ENCODE results near the gene ITPR1. TPM values are rescaled to one million over a fixed set of nuclear protein-coding genes. Genes with fewer than 3 reads are reported as not detected.

Gene ITPR1
- total RNA-seq, 2 donors from 2014 or later: 5.9 TPM

DNA sequence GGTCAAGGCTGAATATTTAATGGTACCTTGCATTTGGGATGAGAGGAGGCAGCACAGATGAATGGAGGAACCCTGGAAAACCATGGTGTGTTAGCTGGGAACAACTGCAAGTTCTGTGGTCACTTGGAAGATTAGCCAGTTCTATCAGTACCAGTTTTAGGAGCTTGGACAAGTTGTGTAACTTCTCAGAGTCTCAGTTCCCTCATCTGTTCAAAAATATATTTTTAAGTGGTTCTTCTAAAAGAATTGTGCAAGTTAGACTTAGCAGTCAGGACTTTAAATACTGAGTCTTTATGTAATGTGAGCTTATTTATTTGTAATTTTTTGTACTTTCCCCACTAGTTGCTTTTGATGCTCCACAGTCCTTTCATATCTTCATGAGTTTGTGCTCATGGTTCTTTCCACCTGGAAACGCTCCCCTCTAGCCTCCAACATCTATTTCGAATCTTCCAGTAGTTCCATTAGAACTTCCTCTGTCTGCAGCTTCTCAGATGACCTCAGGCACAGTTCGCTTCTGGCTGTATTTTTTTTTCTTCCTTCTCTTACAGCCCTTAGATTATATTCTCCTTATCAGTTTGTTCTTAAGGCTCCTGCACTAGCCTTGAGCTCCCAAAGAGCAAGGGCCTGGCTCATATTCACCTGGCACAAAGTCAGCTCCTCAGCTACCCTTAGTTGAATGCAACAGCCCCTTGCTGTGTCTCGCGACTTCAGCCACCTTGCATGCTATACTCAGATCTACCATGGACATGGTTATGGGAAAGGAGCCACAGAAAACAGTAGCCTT is 27.1 kb downstream of the ITPR1 start:
- no peaks in the 10 kb centered on the region for H3K36me3 Mint-ChIP-seq (ENCODE audit: low read depth)
- H3K27me3 Mint-ChIP-seq (ENCODE audit: insufficient read depth): peaks cover 4% of the 10 kb centered on the region
- H3K27ac Mint-ChIP-seq: no peak overlapping the region
- 95 to 98% methylated on average over 3 to 5 of the region's 5 CpGs for whole genome bisulfite sequencing, 2 experiments (ENCODE audit: insufficient coverage in 1 of 2, insufficient read length in 1 of 2)
- no peak overlapping the region for H3K4me3 Mint-ChIP-seq
- TF ChIP-seq, protein P1, sequence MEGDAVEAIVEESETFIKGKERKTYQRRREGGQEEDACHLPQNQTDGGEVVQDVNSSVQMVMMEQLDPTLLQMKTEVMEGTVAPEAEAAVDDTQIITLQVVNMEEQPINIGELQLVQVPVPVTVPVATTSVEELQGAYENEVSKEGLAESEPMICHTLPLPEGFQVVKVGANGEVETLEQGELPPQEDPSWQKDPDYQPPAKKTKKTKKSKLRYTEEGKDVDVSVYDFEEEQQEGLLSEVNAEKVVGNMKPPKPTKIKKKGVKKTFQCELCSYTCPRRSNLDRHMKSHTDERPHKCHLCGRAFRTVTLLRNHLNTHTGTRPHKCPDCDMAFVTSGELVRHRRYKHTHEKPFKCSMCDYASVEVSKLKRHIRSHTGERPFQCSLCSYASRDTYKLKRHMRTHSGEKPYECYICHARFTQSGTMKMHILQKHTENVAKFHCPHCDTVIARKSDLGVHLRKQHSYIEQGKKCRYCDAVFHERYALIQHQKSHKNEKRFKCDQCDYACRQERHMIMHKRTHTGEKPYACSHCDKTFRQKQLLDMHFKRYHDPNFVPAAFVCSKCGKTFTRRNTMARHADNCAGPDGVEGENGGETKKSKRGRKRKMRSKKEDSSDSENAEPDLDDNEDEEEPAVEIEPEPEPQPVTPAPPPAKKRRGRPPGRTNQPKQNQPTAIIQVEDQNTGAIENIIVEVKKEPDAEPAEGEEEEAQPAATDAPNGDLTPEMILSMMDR (conservative IDR thresholded peaks at IDR 0.05): no peak
- Histone ChIP-seq H3K27ac (ENCODE audit: low read depth, low read length) (no peak overlapping the region), H3K36me3 (ENCODE audit: control insufficient read depth, insufficient read depth, low read length) (no peaks in the 10 kb centered on the region), H3K9me3 (ENCODE audit: control insufficient read depth, low read length) (no peaks in the 10 kb centered on the region), H3K4me1 (ENCODE audit: control insufficient read depth, insufficient read depth, low read length) (no peaks in the 10 kb centered on the region), H3K9ac (ENCODE audit: extremely low read depth, low read length, poor library complexity, severe bottlenecking) (no peak overlapping the region), H3K4me3 (ENCODE audit: low read length) (no peak overlapping the region), H3K27me3 (ENCODE audit: control insufficient read depth, insufficient read depth, low read length, poor library complexity, severe bottlenecking) (no peaks in the 10 kb centered on the region)
- peaks cover 11% of the 10 kb centered on the region for H3K4me1 Mint-ChIP-seq
- DNase-seq: no peak
- no peaks in the 10 kb centered on the region for H3K9me3 Mint-ChIP-seq

- Histone ChIP-seq H3K9me3 (ENCODE audit: control insufficient read depth, low read length) (no peaks in the 10 kb centered on the region), H3K27me3 (ENCODE audit: control insufficient read depth, insufficient read depth, low read length, poor library complexity, severe bottlenecking) (no peaks in the 10 kb centered on the region), H3K36me3 (ENCODE audit: control insufficient read depth, insufficient read depth, low read length) (no peaks in the 10 kb centered on the region), H3K4me3 (ENCODE audit: low read length) (no peak overlapping the region), H3K27ac (ENCODE audit: low read depth, low read length) (no peak overlapping the region), H3K4me1 (ENCODE audit: control insufficient read depth, insufficient read depth, low read length) (no peaks in the 10 kb centered on the region), H3K9ac (ENCODE audit: extremely low read depth, low read length, poor library complexity, severe bottlenecking) (no peak overlapping the region)
- Mint-ChIP-seq H3K36me3 (ENCODE audit: low read depth) (no peaks in the 10 kb centered on the region), H3K27me3 (ENCODE audit: insufficient read depth) (peaks cover 4% of the 10 kb centered on the region), H3K4me1 (peaks cover 17% of the 10 kb centered on the region), H3K9me3 (no peaks in the 10 kb centered on the region), H3K27ac (no peak overlapping the region), H3K4me3 (no peak overlapping the region)
- TF ChIP-seq, protein P1 (conservative IDR thresholded peaks at IDR 0.05): no peak
- WGBS, 2 experiments (ENCODE audit: insufficient coverage in 1 of 2, insufficient read length in 1 of 2): 92 to 100% methylated on average over 1 to 5 of the region's 7 CpGs
- no peak for DNase-seq
Measured at GRCh38 chr3:4522947-4523346, 29.8 kb downstream of the ITPR1 start.

DNA sequence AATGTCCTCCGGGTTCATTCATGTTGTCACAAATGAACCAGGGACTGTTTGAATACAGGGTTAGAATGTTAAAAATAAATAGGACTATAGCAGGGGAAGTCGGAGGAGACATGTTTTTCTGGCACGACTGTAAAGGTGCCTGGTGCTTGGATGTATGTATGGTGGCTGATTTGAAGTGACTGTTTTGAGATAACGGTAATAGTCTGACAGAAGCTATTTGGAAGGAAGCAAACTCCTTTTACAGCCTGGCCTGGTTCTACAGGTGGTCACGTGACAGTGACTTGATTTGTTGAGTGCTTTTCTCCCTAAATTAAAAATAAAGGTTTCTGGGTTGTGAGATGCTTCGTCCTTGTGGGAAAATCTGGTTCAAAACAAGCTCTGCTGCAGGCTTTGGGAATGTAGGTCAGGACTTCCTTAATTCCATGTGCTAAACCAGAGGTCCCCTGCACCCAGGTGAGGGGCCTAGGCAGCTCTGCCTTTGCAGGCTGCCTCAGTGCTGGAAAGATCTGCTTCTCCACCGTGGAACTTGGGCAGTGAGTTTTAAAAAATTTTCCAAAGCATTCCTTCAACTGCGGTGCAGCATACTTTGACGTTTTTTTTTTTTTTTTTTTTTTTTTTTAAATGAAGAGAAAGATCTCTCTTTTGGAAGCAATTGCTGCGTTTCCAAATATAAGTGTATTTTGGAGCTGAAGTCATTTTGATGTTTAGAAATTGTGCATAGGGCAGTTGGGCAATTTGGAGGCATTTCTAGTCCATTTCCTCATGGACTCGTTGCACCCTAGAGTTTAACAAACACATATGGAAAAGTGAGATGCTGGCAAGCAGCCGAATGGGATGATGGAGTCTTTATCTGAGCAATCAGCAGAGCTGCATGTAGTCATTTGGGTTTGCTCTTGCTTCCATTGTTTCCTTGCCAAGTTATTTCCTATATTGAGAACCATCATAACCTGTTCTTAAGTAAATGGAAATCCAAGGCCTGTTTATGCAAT is 30.9 kb downstream of the ITPR1 start:
- Mint-ChIP-seq H3K9me3 (no peaks in the 10 kb centered on the region), H3K36me3 (ENCODE audit: low read depth) (no peaks in the 10 kb centered on the region), H3K4me3 (no peak overlapping the region), H3K4me1 (peaks cover 18% of the 10 kb centered on the region), H3K27me3 (ENCODE audit: insufficient read depth) (peaks cover 4% of the 10 kb centered on the region), H3K27ac (no peak overlapping the region)
- no peak overlapping the region for H3K27ac ChIP-seq (ENCODE audit: low read depth, low read length)
- no peaks in the 10 kb centered on the region for H3K9me3 ChIP-seq (ENCODE audit: control insufficient read depth, low read length)
- no peak overlapping the region for H3K4me3 ChIP-seq (ENCODE audit: low read length)
- 94 to 95% methylated on average over 6 to 12 of the region's 12 CpGs for WGBS, 2 experiments (ENCODE audit: insufficient coverage in 1 of 2, insufficient read length in 1 of 2)
- TF ChIP-seq, protein P1 (conservative IDR thresholded peaks at IDR 0.05): no peak
- H3K36me3 ChIP-seq (ENCODE audit: control insufficient read depth, insufficient read depth, low read length): no peaks in the 10 kb centered on the region
- no peaks in the 10 kb centered on the region for H3K4me1 ChIP-seq (ENCODE audit: control insufficient read depth, insufficient read depth, low read length)
- H3K27me3 ChIP-seq (ENCODE audit: control insufficient read depth, insufficient read depth, low read length, poor library complexity, severe bottlenecking): no peaks in the 10 kb centered on the region
- H3K9ac ChIP-seq (ENCODE audit: extremely low read depth, low read length, poor library complexity, severe bottlenecking): no peak overlapping the region
- DNase-seq: no peak
